ENCODE measurements around the gene CEP78.
A peak's percentile ranks its signal among the peaks of the same experiment; 100 is the strongest.

CEP78 gene

GRCh38 chr9:78295731-78296130 lies 59.9 kb downstream of the CEP78 start:
- in situ Hi-C loops (cut with MboI; ENCODE audit: low sequenced_read_pairs, unreplicated experiment): no loop called here
- no peak for DNase-seq (ENCODE audit: low spot score)
- no peak for TF ChIP-seq CTCF (IDR thresholded peaks at IDR 0.05; ENCODE audit: borderline replicate concordance, control extremely low read depth, extremely low read depth, insufficient read depth, missing control alignments)

- DNase-seq (ENCODE audit: low spot score): no peak
- in situ Hi-C loops (cut with MboI; ENCODE audit: low sequenced_read_pairs, unreplicated experiment): no loop called here
- no peak for TF ChIP-seq CTCF (IDR thresholded peaks at IDR 0.05; ENCODE audit: borderline replicate concordance, control extremely low read depth, extremely low read depth, insufficient read depth, missing control alignments)
Observed at GRCh38 chr9:78296201-78296892, 60.5 kb downstream of the CEP78 start.

- in situ Hi-C loops (cut with MboI; ENCODE audit: low sequenced_read_pairs, unreplicated experiment): no loop called here
- peak; percentile 97 for DNase-seq (ENCODE audit: low spot score)
- TF ChIP-seq CTCF (IDR thresholded peaks at IDR 0.05; ENCODE audit: borderline replicate concordance, control extremely low read depth, extremely low read depth, insufficient read depth, missing control alignments): no peak
Observed at GRCh38 chr9:78296893-78297671, 61.2 kb downstream of the CEP78 start, which contains the start of gene PSAT1. Gene PSAT1, plus strand, starts transcription at chr9:78297125. Its CDS starts 86 bp downstream, at chr9:78297211.

- in situ Hi-C loops (cut with MboI; ENCODE audit: low sequenced_read_pairs, unreplicated experiment): no loop called here
- no peak for TF ChIP-seq CTCF (IDR thresholded peaks at IDR 0.05; ENCODE audit: borderline replicate concordance, control extremely low read depth, extremely low read depth, insufficient read depth, missing control alignments)
- no peak for DNase-seq (ENCODE audit: low spot score)
Observed at GRCh38 chr9:78297672-78297961, 61.7 kb downstream of the CEP78 start.

DNA sequence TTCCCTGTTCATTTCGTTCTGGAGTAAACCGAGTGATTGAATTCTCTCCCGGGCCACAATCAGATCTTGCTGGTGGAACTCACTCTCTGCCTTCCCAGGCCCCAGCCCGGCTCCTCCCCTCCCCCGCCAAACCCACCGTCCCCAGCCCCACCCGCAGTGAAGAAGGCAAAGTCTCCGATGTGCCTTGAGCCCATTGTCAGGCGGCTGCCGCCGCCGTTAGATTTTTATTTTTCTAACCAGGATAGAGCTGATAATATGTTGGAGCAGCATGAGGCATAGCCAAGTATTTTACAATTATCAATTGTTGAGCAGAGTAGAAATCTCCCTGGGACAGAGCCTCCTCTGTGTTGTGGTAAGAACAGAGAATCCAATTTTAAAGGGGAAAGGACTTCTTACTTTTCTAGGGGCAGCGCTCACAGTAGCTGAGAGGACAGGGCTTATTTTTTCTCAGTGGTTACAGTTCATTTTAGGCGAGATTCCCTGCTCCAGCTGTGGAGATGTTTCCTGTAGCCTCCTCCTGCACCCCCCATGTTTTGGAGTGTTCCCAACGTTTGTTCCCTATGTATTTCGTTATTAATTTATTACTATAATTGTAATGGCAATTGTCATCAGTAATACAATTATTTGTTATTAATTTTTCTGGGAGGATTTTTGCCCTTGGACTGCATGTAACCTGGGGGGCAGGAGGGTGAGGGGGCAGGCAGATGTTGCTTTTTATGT lies 62.3 kb downstream of the CEP78 start:
- no peak for DNase-seq (ENCODE audit: low spot score)
- TF ChIP-seq CTCF (IDR thresholded peaks at IDR 0.05; ENCODE audit: borderline replicate concordance, control extremely low read depth, extremely low read depth, insufficient read depth, missing control alignments): no peak
- in situ Hi-C loops (cut with MboI; ENCODE audit: low sequenced_read_pairs, unreplicated experiment): no loop called here

GRCh38 chr9:78300209-78300608 lies 64.3 kb downstream of the CEP78 start:
- in situ Hi-C loops (cut with MboI; ENCODE audit: low sequenced_read_pairs, unreplicated experiment): no loop called here

More at GRCh38 chr9:78300209-78300608, 64.3 kb downstream of the CEP78 start:
- no peak for DNase-seq (ENCODE audit: low spot score)
- TF ChIP-seq CTCF (IDR thresholded peaks at IDR 0.05; ENCODE audit: borderline replicate concordance, control extremely low read depth, extremely low read depth, insufficient read depth, missing control alignments): no peak

Data from GM13976 (cell line).